Transverse colon (tissue), 4 donors: ENCODE measurements around the gene ZNF100. TPM values are rescaled to one million over a fixed set of nuclear protein-coding genes. Genes with fewer than 3 reads are reported as not detected.
A peak's percentile ranks its signal among the peaks of the same experiment; 100 is the strongest.
"Not testable (repeated sequence)": the region's sequence is repeated elsewhere in the genome, so short reads cannot be mapped to it uniquely, and the experiment has no call there.

Experiments
- DNase-seq: peaks from one replicate; pipeline ENCODE4 v3.0.0-alpha.2; 2019
- H3K27ac ChIP-seq, 4 donors: fragments of 200-600 bp; sonication (generic); 2 replicates each; pipeline ENCODE4 v1.5.1; 2016 to 2018; ENCODE audit warnings: inconsistent platforms in 4 of 4
- H3K27me3 ChIP-seq: fragments of 200-600 bp; sonication (generic); 2 replicates; pipeline ENCODE4 v1.5.1; 2017; ENCODE audit warnings: inconsistent platforms
- H3K36me3 ChIP-seq, 4 donors: fragments of 200-600 bp; sonication (generic); 2 replicates each; pipeline ENCODE4 v1.5.1; 2017 to 2019; ENCODE audit warnings: inconsistent platforms in 4 of 4
- H3K4me1 ChIP-seq, 4 donors: fragments of 200-600 bp; sonication (generic); 2 replicates each; pipeline ENCODE4 v1.5.1; 2017 to 2020; ENCODE audit warnings: inconsistent platforms in 4 of 4
- H3K4me3 ChIP-seq, 4 donors: fragments of 200-600 bp; sonication (generic); 1 replicate in 1 of 4; 2 replicates in 3 of 4; pipeline versions ENCODE4 v1.5.1 to v1.6.1; 2017 to 2019; ENCODE audit warnings: inconsistent platforms in 4 of 4
- H3K9me3 ChIP-seq, 2 donors: fragments of 200-600 bp; sonication (generic); 2 replicates each; pipeline ENCODE4 v1.5.1; 2017 to 2019; ENCODE audit warnings: inconsistent platforms in 2 of 2
- EP300 ChIP-seq: sonication (generic); formaldehyde crosslinking; IDR thresholded peaks from one replicate; pipeline ENCODE4 v1.6.1; 2017; ENCODE audit warnings: antibody characterized with exemption, low read depth
- POLR2A ChIP-seq: fragments of 450-650 bp; IDR thresholded peaks from one replicate; pipeline ENCODE4 v1.6.1; 2016; ENCODE audit warnings: antibody characterized with exemption, mild to moderate bottlenecking, moderate library complexity
- POLR2AphosphoS5 ChIP-seq, 3 donors: sonication (generic); formaldehyde crosslinking; IDR thresholded peaks; one replicate each; pipeline ENCODE4 v1.6.1; 2016; ENCODE audit warnings: antibody characterized with exemption in 3 of 3
- WGBS, 2 donors: methylation state at CpG; one replicate each; pipeline ENCODE4 v1.1.5; 2018; ENCODE audit warnings: low coverage in 1 of 2; 5-methylcytosine and 5-hydroxymethylcytosine counted together
- in situ Hi-C, 4 donors: fragments of 200-750 bp; cut with MboI; loops; one replicate each; pipeline versions ENCODE4 v1.15.0 to v1.15.1; 2017; ENCODE audit warnings: low sequenced_read_pairs in 3 of 4, low pct_ligation_motif_present in 1 of 4, low pct_unique_long_range_greater_than_20kb in 1 of 4
- intact Hi-C: fragments of 100-400 bp; cut with DNase I; formaldehyde crosslinking; loops from one replicate; pipeline ENCODE4 v1.15.1; 2023; ENCODE audit warnings: low total_unique reads
- small RNA-seq, 4 donors: library from RNA; depleted of rRNA; stranded (forward); fragments of <200 nt; gene quantifications; one replicate each; pipeline ENCODE3, GENCODE V24; 2016
- total RNA-seq, 4 donors: library from RNA; depleted of rRNA; stranded (reverse); fragments of >200 nt; gene quantifications; one replicate each; pipeline ENCODE4 v1.1.0, GENCODE V29; 2016
- TF ChIP-seq, protein P1 (sequence below), 5 experiments: fragments of 200-600 bp in 3 of 5; fragments of 450-650 bp in 2 of 5; sonication (generic) in 3 of 5; IDR thresholded peaks; 1 replicate in 2 of 5; 2 replicates in 3 of 5; pipeline ENCODE4 v1.5.1; 2016 to 2017; ENCODE audit warnings: antibody characterized with exemption in 5 of 5, inconsistent platforms in 3 of 5, mild to moderate bottlenecking in 2 of 5, moderate library complexity in 1 of 5

Gene ZNF100
- total RNA-seq, 4 donors from 2014 or later: 0.75 to 24.1 (median 9.0) TPM

DNA sequence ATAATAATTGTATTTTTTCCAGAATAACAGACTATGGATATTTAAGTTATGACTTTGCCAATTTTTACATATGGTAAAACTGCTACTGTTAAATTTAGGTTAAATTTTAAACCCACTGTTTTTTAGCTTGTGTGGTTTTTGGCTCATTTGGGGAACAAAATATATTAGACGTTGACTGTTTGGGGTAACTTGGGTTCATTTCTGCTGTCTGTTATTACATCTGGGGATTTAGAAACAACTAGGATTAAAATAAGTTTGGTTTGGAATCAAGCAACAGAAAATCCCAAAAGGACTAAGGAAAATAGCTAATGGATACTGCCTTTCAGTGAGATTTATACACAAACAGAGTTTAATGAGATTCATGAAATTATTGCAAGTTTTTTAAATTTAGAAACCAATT, 92.9 kb downstream of the ZNF100 start:
- in situ Hi-C loops: no loop called here

DNA sequence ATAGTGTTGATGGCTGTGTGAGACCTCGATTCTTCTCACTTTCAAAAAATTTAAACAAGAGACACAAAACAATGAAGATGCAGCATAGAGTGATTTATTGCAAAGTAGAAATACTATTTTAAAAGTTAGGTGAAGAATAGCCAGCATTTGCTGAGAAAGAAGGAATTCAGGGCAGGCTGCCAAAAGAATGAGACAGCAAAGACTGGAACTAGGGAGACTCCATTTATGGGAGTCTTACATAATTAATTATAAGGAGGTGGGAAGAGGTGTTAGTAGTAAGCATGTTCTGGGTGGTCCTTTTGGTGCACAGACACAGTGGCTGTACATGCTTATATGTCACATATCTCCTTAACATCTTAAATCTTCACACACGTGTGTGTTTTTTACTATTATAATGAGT, 93.9 kb downstream of the ZNF100 start:
- H3K36me3 ChIP-seq, H3K4me3 ChIP-seq, H3K4me1 ChIP-seq, in situ Hi-C loops, H3K27me3 ChIP-seq, intact Hi-C loops, DNase-seq, H3K9me3 ChIP-seq: not testable (repeated sequence)
- H3K27ac ChIP-seq: peak overlapping the region in 1 of 4 donors; percentile 7
- 45 to 56% methylated on average over 2 of the region's 2 CpGs for WGBS, 2 donors

More for the DNA sequence above, 92.9 kb downstream of the ZNF100 start:
- TF ChIP-seq POLR2AphosphoS5 (IDR thresholded peaks at IDR 0.05): no peak
- no peak for TF ChIP-seq POLR2A
- TF ChIP-seq, protein P1, sequence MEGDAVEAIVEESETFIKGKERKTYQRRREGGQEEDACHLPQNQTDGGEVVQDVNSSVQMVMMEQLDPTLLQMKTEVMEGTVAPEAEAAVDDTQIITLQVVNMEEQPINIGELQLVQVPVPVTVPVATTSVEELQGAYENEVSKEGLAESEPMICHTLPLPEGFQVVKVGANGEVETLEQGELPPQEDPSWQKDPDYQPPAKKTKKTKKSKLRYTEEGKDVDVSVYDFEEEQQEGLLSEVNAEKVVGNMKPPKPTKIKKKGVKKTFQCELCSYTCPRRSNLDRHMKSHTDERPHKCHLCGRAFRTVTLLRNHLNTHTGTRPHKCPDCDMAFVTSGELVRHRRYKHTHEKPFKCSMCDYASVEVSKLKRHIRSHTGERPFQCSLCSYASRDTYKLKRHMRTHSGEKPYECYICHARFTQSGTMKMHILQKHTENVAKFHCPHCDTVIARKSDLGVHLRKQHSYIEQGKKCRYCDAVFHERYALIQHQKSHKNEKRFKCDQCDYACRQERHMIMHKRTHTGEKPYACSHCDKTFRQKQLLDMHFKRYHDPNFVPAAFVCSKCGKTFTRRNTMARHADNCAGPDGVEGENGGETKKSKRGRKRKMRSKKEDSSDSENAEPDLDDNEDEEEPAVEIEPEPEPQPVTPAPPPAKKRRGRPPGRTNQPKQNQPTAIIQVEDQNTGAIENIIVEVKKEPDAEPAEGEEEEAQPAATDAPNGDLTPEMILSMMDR (IDR thresholded peaks at IDR 0.05): no peak
- TF ChIP-seq EP300: no peak
- no peaks in the 10 kb centered on the region for H3K4me1 ChIP-seq
- H3K27me3 ChIP-seq: no peaks in the 10 kb centered on the region
- H3K36me3 ChIP-seq: no peaks in the 10 kb centered on the region
- H3K27ac ChIP-seq: no peak overlapping the region
- WGBS, 2 donors: 47 to 50% methylated on average over 1 of the region's 1 CpG
- no peak for DNase-seq
- no peak overlapping the region for H3K4me3 ChIP-seq
- intact Hi-C loops: no loop called here
- no peaks in the 10 kb centered on the region for H3K9me3 ChIP-seq

Small RNA genes lying within 50 kb of the gene (small RNA-seq; reads per million reads assigned to genes)
- 0 reads per million in 4 donors for gene VN1R84P

Other genes starting within 250 kb of the ZNF100 start
- gene ZNF43, start 68.6 kb upstream of the ZNF100 start, total RNA-seq: 10 to 100 TPM; 10.5 to 16.7 (median 13.8) TPM
- gene ZNF208, start 243.4 kb upstream of the ZNF100 start, total RNA-seq: 1 to 10 TPM in 3 of 4 donors, not detected in 1; 1.8 to 3.4 (median 1.9) TPM